ENCODE measurements around the gene ZBTB45. TPM values are rescaled to one million over a fixed set of nuclear protein-coding genes. Genes with fewer than 3 reads are reported as not detected.

Gene ZBTB45
- 10 to 100 TPM in 1 of 4 donors, 1 to 10 TPM in 3; 7.7 to 13.0 (median 9.9) TPM for total RNA-seq
- polyA plus RNA-seq = 10 to 100 TPM in 1 of 3 donors, 1 to 10 TPM in 2; 6.2 to 12.5 (median 8.5) TPM
- long read RNA-seq, donor 1, partial matches to known transcripts = 2 of 2 reads
- long read RNA-seq, donor 1, other reads (novel, unspliced or antisense) = 0 of 2 reads
- long read RNA-seq, donor 2, partial matches to known transcripts = 4 of 8 reads
- long read RNA-seq, donor 2, other reads (novel, unspliced or antisense) = 0 of 8 reads

GRCh38 chr19:58519355-58520256, at the start of gene ZBTB45:
Gene ZBTB45 (minus strand): TSS chr19:58519810. CDS start chr19:58517673, 2,137 bp downstream.
- H3K27ac ChIP-seq = peak within 1 kb of the TSS; percentile 97
- WGBS, 3 donors = 0% methylated on average over 76 to 87 of the region's 87 CpGs
- DNase-seq (peak; percentile 90 to 96), ATAC-seq (peak; percentile 90 to 91 (median 91))
- H3K4me1 ChIP-seq = peaks cover 30% of the 10 kb centered on the region
- intact Hi-C loops (cut with DNase I) = loop anchor here in 1 of 2 donors (2.0 kb wide), 1 partner anchor 23 kb away; no protein-coding TSS in a partner anchor
- peaks cover 0 to 20% of the 10 kb centered on the region in 2 donors for H3K36me3 ChIP-seq (ENCODE audit: insufficient read depth in 1 of 2, low read depth in 1 of 2)
- H3K9me3 ChIP-seq = no peaks in the 10 kb centered on the region
- peak within 1 kb of the TSS; percentile 98 for H3K4me3 ChIP-seq
- H3K27me3 ChIP-seq (ENCODE audit: insufficient read depth in 3 of 3, low read length in 2 of 3) = no peaks in the 10 kb centered on the region
- TF ChIP-seq CTCF (IDR thresholded peaks at IDR 0.05) = peak; percentile 55

GRCh38 chr19:58568453-58569130, 49.0 kb upstream of the ZBTB45 start:
- peaks cover 2 to 52% of the 10 kb centered on the region in 2 donors for H3K36me3 ChIP-seq (ENCODE audit: insufficient read depth in 1 of 2, low read depth in 1 of 2)
- WGBS, 3 donors = 91 to 99% (median 98%) methylated on average over 4 of the region's 4 CpGs
- intact Hi-C loops (cut with DNase I) = no loop called here

GRCh38 chr19:58566989-58567388, 47.4 kb upstream of the ZBTB45 start:
- peaks cover 19% of the 10 kb centered on the region for H3K4me1 ChIP-seq
- H3K27me3 ChIP-seq (ENCODE audit: insufficient read depth in 3 of 3, low read length in 2 of 3) = no peaks in the 10 kb centered on the region
- TF ChIP-seq CTCF (IDR thresholded peaks at IDR 0.05) = no peak
- no peak overlapping the region for H3K27ac ChIP-seq
- H3K9me3 ChIP-seq = no peaks in the 10 kb centered on the region
- intact Hi-C loops (cut with DNase I) = no loop called here
- ATAC-seq = no peak
- H3K36me3 ChIP-seq (ENCODE audit: insufficient read depth in 1 of 2, low read depth in 1 of 2) = peaks cover 2 to 52% of the 10 kb centered on the region in 2 donors
- H3K4me3 ChIP-seq = no peak overlapping the region
- DNase-seq = no peak
- 95% methylated on average over 5 of the region's 5 CpGs for WGBS, 3 donors

More at GRCh38 chr19:58568453-58569130, 49.0 kb upstream of the ZBTB45 start:
- Histone ChIP-seq H3K27me3 (ENCODE audit: insufficient read depth in 3 of 3, low read length in 2 of 3) (no peaks in the 10 kb centered on the region), H3K4me3 (no peak overlapping the region), H3K4me1 (peaks cover 8% of the 10 kb centered on the region), H3K27ac (no peak overlapping the region), H3K9me3 (no peaks in the 10 kb centered on the region)
- ATAC-seq = no peak
- no peak for TF ChIP-seq CTCF (IDR thresholded peaks at IDR 0.05)
- DNase-seq = peak in 1 of 2 donors; percentile 9

- DNase-seq = no peak
- TF ChIP-seq CTCF (IDR thresholded peaks at IDR 0.05) = no peak
- no peak for ATAC-seq
- Histone ChIP-seq H3K27ac (no peak overlapping the region), H3K4me3 (no peak overlapping the region), H3K27me3 (ENCODE audit: insufficient read depth in 3 of 3, low read length in 2 of 3) (no peaks in the 10 kb centered on the region), H3K9me3 (no peaks in the 10 kb centered on the region), H3K36me3 (ENCODE audit: insufficient read depth in 1 of 2, low read depth in 1 of 2) (peaks cover 2 to 26% of the 10 kb centered on the region in 2 donors), H3K4me1 (peaks cover 39% of the 10 kb centered on the region)
- intact Hi-C loops (cut with DNase I) = no loop called here
- 65 to 73% (median 70%) methylated on average over 6 of the region's 6 CpGs for WGBS, 3 donors
These were observed 44.2 kb upstream of the ZBTB45 start for GRCh38 chr19:58563823-58564222.
